Keratinocyte (primary cell): Measurements from ENCODE around the gene KDELR1. TPM values are rescaled to one million over a fixed set of nuclear protein-coding genes. Genes with fewer than 3 reads are reported as not detected.

Experiments used
- DNase-seq: peaks from one replicate; pipeline ENCODE4 v3.0.0-alpha.2; 2011; ENCODE audit warnings: low read depth, missing footprints, low spot score
- FAIRE-seq: peaks from 2 replicates; lab custom pipeline; 2011; peaks lifted over from hg19 to GRCh38; lab: Jason Lieb, UNC
- H2AFZ ChIP-seq: 2 replicates; pipeline ENCODE4 v1.6.0; 2012; ENCODE audit warnings: low read length, control low read depth, inconsistent platforms; ENCODE audit not compliant: control insufficient read depth
- H3K27ac ChIP-seq: 2 replicates; pipeline ENCODE4 v1.5.1; 2011; ENCODE audit warnings: low read length; ENCODE audit not compliant: control insufficient read depth, insufficient read depth
- H3K27me3 ChIP-seq: 3 replicates; pipeline ENCODE4 v1.6.0; 2011; ENCODE audit warnings: low read length; ENCODE audit not compliant: control insufficient read depth, insufficient read depth; ENCODE audit errors: extremely low read depth
- H3K36me3 ChIP-seq, 2 experiments: 2 replicates in 1 of 2; 3 replicates in 1 of 2; pipeline ENCODE4 v1.5.1; 2011; ENCODE audit warnings: low read length in 2 of 2, mild to moderate bottlenecking in 1 of 2; ENCODE audit not compliant: control insufficient read depth in 2 of 2, insufficient read depth in 2 of 2; ENCODE audit errors: extremely low read depth in 1 of 2
- H3K4me1 ChIP-seq: 3 replicates; pipeline ENCODE4 v1.5.1; 2011; ENCODE audit warnings: low read length; ENCODE audit not compliant: control insufficient read depth, insufficient read depth; ENCODE audit errors: extremely low read depth
- H3K4me2 ChIP-seq: 3 replicates; pipeline ENCODE4 v1.6.0; 2011; ENCODE audit warnings: low read depth, low read length; ENCODE audit not compliant: control insufficient read depth, insufficient read depth; ENCODE audit errors: extremely low read depth
- H3K4me3 ChIP-seq, 3 experiments: fragments of 200-600 bp in 1 of 3; sonication (generic) in 1 of 3; 2 replicates in 2 of 3; 3 replicates in 1 of 3; pipeline ENCODE4 v1.5.1; 2011 to 2016; ENCODE audit warnings: low read length in 3 of 3, mild to moderate bottlenecking in 3 of 3, control low read depth in 2 of 3, inconsistent platforms in 1 of 3, low read depth in 1 of 3, mixed read lengths in 1 of 3, mixed run types in 1 of 3, moderate library complexity in 1 of 3; ENCODE audit not compliant: control insufficient read depth in 2 of 3, insufficient read depth in 2 of 3; ENCODE audit errors: extremely low read depth in 1 of 3
- H3K79me2 ChIP-seq: 2 replicates; pipeline ENCODE4 v1.6.0; 2012; ENCODE audit warnings: low read length; ENCODE audit not compliant: control insufficient read depth, insufficient read depth
- H3K9ac ChIP-seq: 3 replicates; pipeline ENCODE4 v1.6.0; 2011; ENCODE audit warnings: low read length; ENCODE audit not compliant: control insufficient read depth, insufficient read depth; ENCODE audit errors: extremely low read depth
- H3K9me1 ChIP-seq: 3 replicates; pipeline ENCODE4 v1.6.0; 2011; ENCODE audit warnings: low read length; ENCODE audit not compliant: control insufficient read depth, insufficient read depth; ENCODE audit errors: extremely low read depth
- H3K9me3 ChIP-seq: 2 replicates; pipeline ENCODE4 v1.5.1; 2012; ENCODE audit warnings: low read depth, low read length; ENCODE audit not compliant: control insufficient read depth
- H4K20me1 ChIP-seq: 3 replicates; pipeline ENCODE4 v1.6.0; 2011; ENCODE audit warnings: low read length; ENCODE audit not compliant: control insufficient read depth, insufficient read depth; ENCODE audit errors: extremely low read depth
- CTCF ChIP-seq, 3 experiments: IDR thresholded peaks in 1 of 3; conservative IDR thresholded peaks in 1 of 3; optimal IDR thresholded peaks in 1 of 3; 2 replicates in 2 of 3; 3 replicates in 1 of 3; pipeline versions ENCODE3 to v1.5.1; 2011; ENCODE audit warnings: low read length in 3 of 3, mild to moderate bottlenecking in 3 of 3, moderate library complexity in 2 of 3, control low read depth in 1 of 3, inconsistent platforms in 1 of 3; ENCODE audit not compliant: insufficient read depth in 2 of 3; ENCODE audit errors: extremely low read depth in 1 of 3
- EZH2 ChIP-seq: IDR thresholded peaks from one replicate; pipeline ENCODE4 v1.6.1; 2012; ENCODE audit warnings: inconsistent platforms, mild to moderate bottlenecking, low read length, moderate library complexity
- dilution Hi-C: fragments of 300-500 bp; cut with MboI; formaldehyde crosslinking; loops from one replicate; pipeline ENCODE4 v1.7.0; 2020; ENCODE audit warnings: low sequenced_read_pairs; ENCODE audit not compliant: extremely low pct_ligation_motif_present
- polyA plus RNA-seq, 5 experiments: library from polyadenylated mRNA; depleted of rRNA in 3 of 5; stranded (reverse) in 3 of 5; stranded (forward) in 1 of 5; unstranded in 1 of 5; fragments of >200 nt; gene quantifications; 1 replicate in 1 of 5; 2 replicates in 3 of 5; 3 replicates in 1 of 5; pipeline versions ENCODE4 v1.2.1 to v1.2.3, GENCODE V29; 2011 to 2012; ENCODE audit warnings: missing spikeins in 2 of 5, low read depth in 1 of 5, low replicate concordance in 1 of 5

KDELR1 gene
- polyA plus RNA-seq, 1 donor (not counting 4 experiments of a cell fraction or from before 2014, with no cell fraction given), result 105 TPM

GRCh38 chr19:48363500-48363809 is 27.9 kb downstream of the KDELR1 start:
- Histone ChIP-seq H3K4me2 (peak overlapping the region; percentile 100), H3K9me1 (no peaks in the 10 kb centered on the region), H3K9ac (peak overlapping the region; percentile 93), H3K4me3 (peak overlapping the region; percentile 37 to 87 (median 70)), H3K4me1 (peaks cover 9% of the 10 kb centered on the region), H3K27me3 (no peaks in the 10 kb centered on the region), H3K27ac (peak overlapping the region; percentile 93), H3K9me3 (no peaks in the 10 kb centered on the region), H3K79me2 (no peaks in the 10 kb centered on the region), H2AFZ (peak overlapping the region; percentile 94), H3K36me3 (peaks cover 0 to 3% of the 10 kb centered on the region in 2 experiments), H4K20me1 (no peaks in the 10 kb centered on the region)
- TF ChIP-seq CTCF (optimal IDR thresholded peaks at IDR 0.05 in 1 of 3, IDR thresholded peaks at IDR 0.05 in 1 of 3, conservative IDR thresholded peaks at IDR 0.05 in 1 of 3; ENCODE audit: extremely low read depth in 1 of 3, insufficient read depth in 2 of 3, low read length in 3 of 3), result no peak
- TF ChIP-seq EZH2, result no peak
- FAIRE-seq, result no peak
- dilution Hi-C loops, result no loop called here
- no peak for DNase-seq

GRCh38 chr19:48362716-48363499 is 28.4 kb downstream of the KDELR1 start:
- Histone ChIP-seq H3K4me1 (peaks cover 9% of the 10 kb centered on the region), H3K4me2 (peak overlapping the region; percentile 100), H3K4me3 (peak overlapping the region; percentile 37 to 87 (median 70)), H3K9me3 (no peaks in the 10 kb centered on the region), H3K27ac (peak overlapping the region; percentile 93), H3K9ac (peak overlapping the region; percentile 93), H2AFZ (peak overlapping the region; percentile 94), H4K20me1 (no peaks in the 10 kb centered on the region), H3K79me2 (no peaks in the 10 kb centered on the region), H3K9me1 (no peaks in the 10 kb centered on the region), H3K27me3 (no peaks in the 10 kb centered on the region), H3K36me3 (peaks cover 0 to 3% of the 10 kb centered on the region in 2 experiments)
- TF ChIP-seq CTCF (optimal IDR thresholded peaks at IDR 0.05 in 1 of 3, IDR thresholded peaks at IDR 0.05 in 1 of 3, conservative IDR thresholded peaks at IDR 0.05 in 1 of 3; ENCODE audit: extremely low read depth in 1 of 3, insufficient read depth in 2 of 3, low read length in 3 of 3) (no peak), EZH2 (no peak)
- dilution Hi-C loops, result no loop called here
- DNase-seq (peak; percentile 78), FAIRE-seq (peak; percentile 85)
